Astrocyte of the spinal cord (primary cell): Measurements from ENCODE around the gene ADORA2B.
A peak's percentile ranks its signal among the peaks of the same experiment; 100 is the strongest.

ENCODE experiments used
- DNase-seq: peaks from one replicate; pipeline ENCODE4 v3.0.0; 2011; ENCODE audit warnings: low read depth, low spot score
- H3K4me3 ChIP-seq: 2 replicates; pipeline ENCODE4 v1.5.1; 2011; ENCODE audit warnings: low read depth, mild to moderate bottlenecking, low read length, moderate library complexity
- CTCF ChIP-seq: IDR thresholded peaks from 2 replicates; pipeline ENCODE4 v1.5.1; 2012; ENCODE audit warnings: low read depth, mild to moderate bottlenecking, low read length, inconsistent platforms
- in situ Hi-C: cut with HindIII; loops from 2 replicates; pipeline ENCODE4 v1.10.0; 2017; ENCODE audit warnings: low sequenced_read_pairs

ADORA2B gene

GRCh38 chr17:15943971-15944758 is 765 bp upstream of the ADORA2B start:
- TF ChIP-seq CTCF, result no peak
- DNase-seq, result no peak
- H3K4me3 ChIP-seq, result peak overlapping the region; percentile 63
- in situ Hi-C loops, result no loop called here

- peak overlapping the region; percentile 63 for H3K4me3 ChIP-seq
- in situ Hi-C loops, result no loop called here
- TF ChIP-seq CTCF, result no peak
- no peak for DNase-seq
Measured at GRCh38 chr17:15945527-15946191, 729 bp downstream of the ADORA2B start.

- H3K4me3 ChIP-seq, result peak overlapping the region; percentile 63
- in situ Hi-C loops, result no loop called here
- DNase-seq, result no peak
- TF ChIP-seq CTCF, result no peak
Measured at GRCh38 chr17:15946611-15947120, 1.7 kb downstream of the ADORA2B start.

- peak overlapping the region; percentile 63 for H3K4me3 ChIP-seq
- in situ Hi-C loops, result no loop called here
- TF ChIP-seq CTCF, result no peak
- no peak for DNase-seq
Measured at GRCh38 chr17:15947271-15947670, 2.3 kb downstream of the ADORA2B start.

GRCh38 chr17:15947976-15948752 is 3.2 kb downstream of the ADORA2B start:
- in situ Hi-C loops, result no loop called here
- H3K4me3 ChIP-seq, result no peak overlapping the region
- no peak for DNase-seq
- TF ChIP-seq CTCF, result no peak

GRCh38 chr17:15951368-15952047 is 6.6 kb downstream of the ADORA2B start:
- no peak for DNase-seq
- H3K4me3 ChIP-seq, result no peak overlapping the region
- in situ Hi-C loops, result no loop called here
- TF ChIP-seq CTCF, result no peak
